ENCODE measurements around the gene PDCD4. TPM values are rescaled to one million over a fixed set of nuclear protein-coding genes. Genes with fewer than 3 reads are reported as not detected.
A peak's percentile ranks its signal among the peaks of the same experiment; 100 is the strongest.

The PDCD4 gene
- total and polyA plus RNA-seq, 2 of the 13 experiments (the other 11 are each of a cell fraction or from before 2014, with no cell fraction given) = 22.8 to 56.2 TPM

DNA sequence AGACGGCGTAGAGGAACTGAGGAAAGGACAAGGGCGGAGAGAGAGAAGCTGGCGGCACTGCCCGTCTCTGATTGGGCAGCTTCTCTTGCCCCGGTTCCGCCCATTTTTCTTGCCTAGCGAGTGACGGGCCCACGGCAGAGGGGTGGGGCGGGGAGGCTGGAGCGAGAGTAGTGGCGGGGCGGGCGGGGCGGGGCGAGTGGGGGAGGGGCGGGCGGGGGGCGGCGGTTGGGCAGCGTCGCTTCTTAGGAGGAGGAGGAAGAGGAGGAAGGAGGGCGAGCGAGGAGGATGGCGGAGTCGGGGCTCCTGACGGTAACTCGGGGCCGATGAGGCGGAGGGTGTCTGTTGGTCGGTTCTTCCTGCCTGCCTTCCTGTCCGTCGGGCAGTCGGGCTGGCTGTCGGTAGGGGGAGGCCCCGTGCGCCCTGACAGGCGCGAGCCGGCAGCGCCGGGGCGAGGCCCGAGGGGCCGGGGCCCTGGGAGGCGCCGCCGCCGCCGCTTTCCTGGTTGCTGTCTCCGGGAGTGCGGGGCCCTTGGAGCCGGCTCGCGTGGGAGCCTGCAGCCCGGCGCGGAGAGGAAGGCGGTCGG is 47.7 kb downstream of the PDCD4 start, which contains the start of gene SHOC2 (continued):
- TF ChIP-seq ZFP36 (IDR thresholded peaks at IDR 0.05; ENCODE audit: borderline replicate concordance, low read depth, low read length, partially characterized antibody) = no peak
- TF ChIP-seq ESRRA (CRISPR knock-in tag; IDR thresholded peaks at IDR 0.05; ENCODE audit: low read depth) = no peak
- TF ChIP-seq, protein P1, sequence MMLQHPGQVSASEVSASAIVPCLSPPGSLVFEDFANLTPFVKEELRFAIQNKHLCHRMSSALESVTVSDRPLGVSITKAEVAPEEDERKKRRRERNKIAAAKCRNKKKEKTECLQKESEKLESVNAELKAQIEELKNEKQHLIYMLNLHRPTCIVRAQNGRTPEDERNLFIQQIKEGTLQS (CRISPR knock-in tag; IDR thresholded peaks at IDR 0.05) = no peak
- TF ChIP-seq, protein P2, sequence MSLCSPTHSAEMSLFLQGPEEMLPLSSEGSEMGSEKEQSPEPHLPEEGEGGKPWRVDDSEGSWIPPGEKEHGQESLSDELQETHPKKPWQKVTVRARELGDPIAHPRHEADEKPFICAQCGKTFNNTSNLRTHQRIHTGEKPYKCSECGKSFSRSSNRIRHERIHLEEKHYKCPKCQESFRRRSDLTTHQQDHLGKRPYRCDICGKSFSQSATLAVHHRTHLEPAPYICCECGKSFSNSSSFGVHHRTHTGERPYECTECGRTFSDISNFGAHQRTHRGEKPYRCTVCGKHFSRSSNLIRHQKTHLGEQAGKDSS (CRISPR knock-in tag; IDR thresholded peaks at IDR 0.05; ENCODE audit: borderline replicate concordance, low read depth) = 0 out of 2 replicates have a peak, but pooled peaks have one; percentile 59
- TF ChIP-seq, protein P3, sequence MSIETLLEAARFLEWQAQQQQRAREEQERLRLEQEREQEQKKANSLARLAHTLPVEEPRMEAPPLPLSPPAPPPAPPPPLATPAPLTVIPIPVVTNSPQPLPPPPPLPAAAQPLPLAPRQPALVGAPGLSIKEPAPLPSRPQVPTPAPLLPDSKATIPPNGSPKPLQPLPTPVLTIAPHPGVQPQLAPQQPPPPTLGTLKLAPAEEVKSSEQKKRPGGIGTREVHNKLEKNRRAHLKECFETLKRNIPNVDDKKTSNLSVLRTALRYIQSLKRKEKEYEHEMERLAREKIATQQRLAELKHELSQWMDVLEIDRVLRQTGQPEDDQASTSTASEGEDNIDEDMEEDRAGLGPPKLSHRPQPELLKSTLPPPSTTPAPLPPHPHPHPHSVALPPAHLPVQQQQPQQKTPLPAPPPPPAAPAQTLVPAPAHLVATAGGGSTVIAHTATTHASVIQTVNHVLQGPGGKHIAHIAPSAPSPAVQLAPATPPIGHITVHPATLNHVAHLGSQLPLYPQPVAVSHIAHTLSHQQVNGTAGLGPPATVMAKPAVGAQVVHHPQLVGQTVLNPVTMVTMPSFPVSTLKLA (IDR thresholded peaks at IDR 0.05) = no peak
- no peak for TF ChIP-seq JUND (CRISPR knock-in tag; IDR thresholded peaks at IDR 0.05)
- TF ChIP-seq SMAD1 (CRISPR knock-in tag; IDR thresholded peaks at IDR 0.05; ENCODE audit: borderline replicate concordance, low read depth) = no peak
- TF ChIP-seq GFI1 (CRISPR knock-in tag; IDR thresholded peaks at IDR 0.05; ENCODE audit: borderline replicate concordance) = no peak
- TF ChIP-seq, protein P4, sequence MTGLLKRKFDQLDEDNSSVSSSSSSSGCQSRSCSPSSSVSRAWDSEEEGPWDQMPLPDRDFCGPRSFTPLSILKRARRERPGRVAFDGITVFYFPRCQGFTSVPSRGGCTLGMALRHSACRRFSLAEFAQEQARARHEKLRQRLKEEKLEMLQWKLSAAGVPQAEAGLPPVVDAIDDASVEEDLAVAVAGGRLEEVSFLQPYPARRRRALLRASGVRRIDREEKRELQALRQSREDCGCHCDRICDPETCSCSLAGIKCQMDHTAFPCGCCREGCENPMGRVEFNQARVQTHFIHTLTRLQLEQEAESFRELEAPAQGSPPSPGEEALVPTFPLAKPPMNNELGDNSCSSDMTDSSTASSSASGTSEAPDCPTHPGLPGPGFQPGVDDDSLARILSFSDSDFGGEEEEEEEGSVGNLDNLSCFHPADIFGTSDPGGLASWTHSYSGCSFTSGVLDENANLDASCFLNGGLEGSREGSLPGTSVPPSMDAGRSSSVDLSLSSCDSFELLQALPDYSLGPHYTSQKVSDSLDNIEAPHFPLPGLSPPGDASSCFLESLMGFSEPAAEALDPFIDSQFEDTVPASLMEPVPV (CRISPR knock-in tag; IDR thresholded peaks at IDR 0.05) = 0 out of 2 replicates have a peak, but pooled peaks have one; percentile 3
- TF ChIP-seq ZFP1 (CRISPR knock-in tag; IDR thresholded peaks at IDR 0.05) = no peak
- no peak for TF ChIP-seq ZNF496 (CRISPR knock-in tag; IDR thresholded peaks at IDR 0.05; ENCODE audit: insufficient replicate concordance)
- TF ChIP-seq, protein P5, sequence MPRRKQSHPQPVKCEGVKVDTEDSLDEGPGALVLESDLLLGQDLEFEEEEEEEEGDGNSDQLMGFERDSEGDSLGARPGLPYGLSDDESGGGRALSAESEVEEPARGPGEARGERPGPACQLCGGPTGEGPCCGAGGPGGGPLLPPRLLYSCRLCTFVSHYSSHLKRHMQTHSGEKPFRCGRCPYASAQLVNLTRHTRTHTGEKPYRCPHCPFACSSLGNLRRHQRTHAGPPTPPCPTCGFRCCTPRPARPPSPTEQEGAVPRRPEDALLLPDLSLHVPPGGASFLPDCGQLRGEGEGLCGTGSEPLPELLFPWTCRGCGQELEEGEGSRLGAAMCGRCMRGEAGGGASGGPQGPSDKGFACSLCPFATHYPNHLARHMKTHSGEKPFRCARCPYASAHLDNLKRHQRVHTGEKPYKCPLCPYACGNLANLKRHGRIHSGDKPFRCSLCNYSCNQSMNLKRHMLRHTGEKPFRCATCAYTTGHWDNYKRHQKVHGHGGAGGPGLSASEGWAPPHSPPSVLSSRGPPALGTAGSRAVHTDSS (CRISPR knock-in tag; conservative IDR thresholded peaks at IDR 0.05) = no peak
- no peak; the same call in 1 of the 2 replicates for TF ChIP-seq ZNF788 (CRISPR knock-in tag; IDR thresholded peaks at IDR 0.05; ENCODE audit: borderline replicate concordance)
- TF ChIP-seq TSC22D2 (CRISPR knock-in tag; IDR thresholded peaks at IDR 0.05; ENCODE audit: borderline replicate concordance) = no peak
- TF ChIP-seq YY1 (IDR thresholded peaks at IDR 0.05; ENCODE audit: insufficient read depth, insufficient replicate concordance, low read depth, low read length) = no peak
- peak; percentile 73; the same call in 1 of the 2 replicates for TF ChIP-seq SP2 (CRISPR knock-in tag; IDR thresholded peaks at IDR 0.05)
- TF ChIP-seq ZNF83 (CRISPR knock-in tag; IDR thresholded peaks at IDR 0.05; ENCODE audit: borderline replicate concordance) = no peak
- TF ChIP-seq, protein P6, sequence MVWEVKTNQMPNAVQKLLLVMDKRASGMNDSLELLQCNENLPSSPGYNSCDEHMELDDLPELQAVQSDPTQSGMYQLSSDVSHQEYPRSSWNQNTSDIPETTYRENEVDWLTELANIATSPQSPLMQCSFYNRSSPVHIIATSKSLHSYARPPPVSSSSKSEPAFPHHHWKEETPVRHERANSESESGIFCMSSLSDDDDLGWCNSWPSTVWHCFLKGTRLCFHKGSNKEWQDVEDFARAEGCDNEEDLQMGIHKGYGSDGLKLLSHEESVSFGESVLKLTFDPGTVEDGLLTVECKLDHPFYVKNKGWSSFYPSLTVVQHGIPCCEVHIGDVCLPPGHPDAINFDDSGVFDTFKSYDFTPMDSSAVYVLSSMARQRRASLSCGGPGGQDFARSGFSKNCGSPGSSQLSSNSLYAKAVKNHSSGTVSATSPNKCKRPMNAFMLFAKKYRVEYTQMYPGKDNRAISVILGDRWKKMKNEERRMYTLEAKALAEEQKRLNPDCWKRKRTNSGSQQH (CRISPR knock-in tag; IDR thresholded peaks at IDR 0.05; ENCODE audit: low read depth) = no peak
- TF ChIP-seq ZBTB7A (CRISPR knock-in tag; IDR thresholded peaks at IDR 0.05) = no peak
- no peak for TF ChIP-seq RELA (CRISPR knock-in tag; IDR thresholded peaks at IDR 0.05)
